Activated CD8-positive, alpha-beta memory T cell treated with anti-CD3 and anti-CD28 coated beads, Interleukin-2, amount 10 ng/mL, durations not matched to agents 7 days and 5 days (primary cell): ENCODE results near the gene OSBPL9. TPM values are rescaled to one million over a fixed set of nuclear protein-coding genes. Genes with fewer than 3 reads are reported as not detected.
"Not testable (repeated sequence)": the region's sequence is repeated elsewhere in the genome, so short reads cannot be mapped to it uniquely, and the experiment has no call there.

Experiments used
- ATAC-seq: fragments of 150-1000 bp; cut with Tn5 transposase; one replicate; pipeline ENCODE4 v1.10.0; 2021; ENCODE audit warnings: moderate library complexity
- CTCF ChIA-PET: fragments of 350-600 bp; sonication (Branson Sonifier 250); formaldehyde crosslinking; loops from one replicate; lab custom pipeline; 2021; ENCODE audit warnings: antibody characterized with exemption; lab: Charles Lee
- DNase-seq: peaks from one replicate; pipeline ENCODE4 v3.0.0-alpha.2; 2020
- H3K27ac Mint-ChIP-seq: one replicate; pipeline ENCODE4 v1.8.0; 2021; ENCODE audit warnings: mild to moderate bottlenecking, mixed read lengths
- H3K27me3 Mint-ChIP-seq: one replicate; pipeline ENCODE4 v1.8.0; 2021; ENCODE audit warnings: mixed read lengths
- H3K36me3 Mint-ChIP-seq: one replicate; pipeline ENCODE4 v1.8.0; 2021; ENCODE audit warnings: mild to moderate bottlenecking, mixed read lengths
- H3K4me1 Mint-ChIP-seq: one replicate; pipeline ENCODE4 v1.8.0; 2021; ENCODE audit warnings: mixed read lengths
- H3K4me3 Mint-ChIP-seq: one replicate; pipeline ENCODE4 v1.8.0; 2021; ENCODE audit warnings: mild to moderate bottlenecking, moderate library complexity, mixed read lengths
- H3K9me3 Mint-ChIP-seq: one replicate; pipeline ENCODE4 v1.8.0; 2022; ENCODE audit warnings: low read depth, mixed read lengths
- total RNA-seq, 2 experiments: library from RNA; stranded (reverse); gene quantifications; one replicate each; pipeline ENCODE4 v1.2.3, GENCODE V29; 2021

OSBPL9 gene
- total RNA-seq, 2 experiments from 2014 or later: 46.5 to 48.5 TPM

DNA sequence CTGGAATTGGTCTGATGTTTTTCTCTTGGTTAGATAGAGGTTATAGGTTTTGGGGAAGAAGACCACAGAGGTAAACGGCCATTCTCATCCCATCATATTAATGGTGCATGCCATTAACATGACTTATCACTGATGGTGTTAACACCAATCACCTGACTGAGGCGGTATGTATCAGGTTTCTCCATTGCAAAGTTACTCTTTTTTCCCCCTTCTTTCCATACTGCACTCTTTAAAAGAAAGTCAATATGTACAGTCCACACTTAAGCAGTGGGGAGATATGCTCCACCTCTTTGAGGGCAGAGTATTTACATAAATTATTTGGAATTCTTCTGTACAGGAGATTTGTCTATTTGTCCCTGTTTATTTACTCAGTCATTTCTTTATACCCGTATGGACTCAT, 35.7 kb upstream of the OSBPL9 start:
- CTCF ChIA-PET: no interaction called here
- no peak overlapping the region for H3K4me3 Mint-ChIP-seq

DNA sequence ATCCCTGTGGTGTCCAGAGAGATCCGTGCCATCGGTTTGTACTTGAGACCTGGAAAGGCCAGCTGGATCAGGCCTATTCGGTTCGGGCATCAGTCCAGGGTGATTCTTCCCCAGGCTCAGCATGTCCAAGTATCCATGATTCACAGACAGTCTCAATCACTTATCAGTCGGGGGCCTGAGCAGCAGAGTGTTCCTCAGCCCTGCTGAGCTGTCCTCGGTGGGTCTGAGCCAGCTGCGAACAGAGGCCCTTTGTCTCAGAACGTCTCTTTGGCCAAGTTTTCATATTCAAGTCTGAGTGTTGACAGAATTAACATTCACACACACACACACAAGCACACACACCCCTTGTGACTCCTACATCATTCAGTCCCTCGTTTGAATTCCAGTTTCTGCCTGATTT, 33.4 kb upstream of the OSBPL9 start:
- Mint-ChIP-seq H3K27me3 (no peaks in the 10 kb centered on the region), H3K27ac (no peak overlapping the region), H3K4me1 (peaks cover 6% of the 10 kb centered on the region), H3K36me3 (no peaks in the 10 kb centered on the region), H3K4me3 (no peak overlapping the region), H3K9me3 (no peaks in the 10 kb centered on the region)
- DNase-seq: no peak
- CTCF ChIA-PET: interaction anchor here (0.6 kb wide), 1 partner anchor 783 kb away, joined by 3 read pairs; no protein-coding TSS in a partner anchor
- no peak for ATAC-seq

More for the DNA sequence above, 35.7 kb upstream of the OSBPL9 start:
- Mint-ChIP-seq H3K27me3 (no peaks in the 10 kb centered on the region), H3K27ac (no peak overlapping the region), H3K9me3 (no peaks in the 10 kb centered on the region), H3K4me1 (peaks cover 27% of the 10 kb centered on the region), H3K36me3 (peaks cover 7% of the 10 kb centered on the region)
- DNase-seq: no peak
- no peak for ATAC-seq

DNA sequence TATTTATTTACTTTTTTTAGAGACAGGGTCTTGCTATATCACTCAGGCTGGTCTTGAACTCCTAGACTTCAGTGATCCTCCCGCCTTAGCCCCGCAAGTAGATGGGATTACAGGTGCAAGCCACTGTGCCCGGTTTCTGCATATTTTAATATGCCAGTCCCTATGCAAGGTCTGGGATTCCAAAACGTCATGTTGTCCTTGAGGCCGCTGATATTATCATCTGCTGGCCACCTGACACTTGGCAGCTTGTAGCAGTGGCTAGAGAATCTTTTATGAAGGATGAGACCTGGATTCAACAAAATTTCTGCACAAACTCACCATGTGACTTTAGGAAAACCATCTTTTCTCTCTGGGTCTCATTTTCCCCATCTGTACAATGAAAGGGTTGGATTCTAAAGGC, 32.9 kb upstream of the OSBPL9 start:
- no peaks in the 10 kb centered on the region for H3K9me3 Mint-ChIP-seq
- ATAC-seq (no peak), DNase-seq (no peak)
- no peaks in the 10 kb centered on the region for H3K27me3 Mint-ChIP-seq
- no peak overlapping the region for H3K4me3 Mint-ChIP-seq
- CTCF ChIA-PET: interaction anchor here (0.6 kb wide), 1 partner anchor 277 kb away, joined by 3 read pairs; no protein-coding TSS in a partner anchor
- no peaks in the 10 kb centered on the region for H3K36me3 Mint-ChIP-seq
- H3K27ac Mint-ChIP-seq: no peak overlapping the region
- H3K4me1 Mint-ChIP-seq: peaks cover 1% of the 10 kb centered on the region

DNA sequence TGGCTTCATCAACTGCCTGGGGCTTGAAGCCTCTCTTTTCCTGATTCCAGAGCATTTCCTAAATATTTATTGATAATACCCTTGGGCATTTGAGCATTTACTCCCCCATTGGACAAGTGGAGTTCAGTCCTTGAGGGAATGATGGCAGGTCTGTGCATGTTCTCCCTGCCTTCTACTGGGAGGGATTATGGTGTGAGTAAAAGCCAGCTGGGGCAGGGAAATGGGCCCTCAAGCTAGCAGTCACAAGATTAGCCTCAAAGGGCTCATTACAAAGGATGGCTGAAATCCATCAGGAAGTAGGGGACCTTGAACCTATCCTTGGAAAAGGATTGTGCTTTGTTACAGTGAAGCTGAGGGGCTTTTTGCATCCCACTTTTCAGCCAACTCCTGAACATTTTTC, 24.2 kb upstream of the OSBPL9 start:
- H3K9me3 Mint-ChIP-seq: no peaks in the 10 kb centered on the region
- ATAC-seq: no peak
- CTCF ChIA-PET: no interaction called here
- H3K36me3 Mint-ChIP-seq: no peaks in the 10 kb centered on the region
- H3K27ac Mint-ChIP-seq: no peak overlapping the region
- H3K27me3 Mint-ChIP-seq: peaks cover 4% of the 10 kb centered on the region
- H3K4me1 Mint-ChIP-seq: no peaks in the 10 kb centered on the region
- H3K4me3 Mint-ChIP-seq: no peak overlapping the region
- no peak for DNase-seq

DNA sequence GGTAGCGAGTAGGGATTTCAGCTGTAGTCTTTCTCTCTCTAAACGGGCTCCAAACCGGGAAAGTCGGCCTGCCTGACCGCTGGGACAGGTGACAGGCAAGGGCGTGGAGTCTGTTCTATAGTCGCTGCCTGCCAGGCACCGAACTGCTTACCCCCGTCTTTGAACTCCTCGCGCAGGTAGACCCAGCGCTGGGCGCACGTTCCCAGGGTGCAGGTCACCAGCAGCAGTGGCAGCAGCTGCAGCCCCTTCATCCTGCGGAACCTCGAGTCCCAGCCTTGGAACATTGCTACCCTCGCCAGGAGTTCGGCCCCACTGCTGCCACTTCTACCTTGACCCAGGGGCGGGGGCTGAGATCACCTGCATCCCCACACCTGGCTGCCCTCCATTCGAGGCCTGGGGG, 22.2 kb upstream of the OSBPL9 start:
- Mint-ChIP-seq H3K4me1 (no peaks in the 10 kb centered on the region), H3K4me3 (no peak overlapping the region), H3K9me3 (no peaks in the 10 kb centered on the region), H3K27me3 (peaks cover 4% of the 10 kb centered on the region), H3K27ac (no peak overlapping the region), H3K36me3 (no peaks in the 10 kb centered on the region)
- ATAC-seq (no peak), DNase-seq (no peak)
- CTCF ChIA-PET: interaction anchor here (1.6 kb wide), 1 partner anchor 18 kb away, joined by 4 read pairs; no protein-coding TSS in a partner anchor

DNA sequence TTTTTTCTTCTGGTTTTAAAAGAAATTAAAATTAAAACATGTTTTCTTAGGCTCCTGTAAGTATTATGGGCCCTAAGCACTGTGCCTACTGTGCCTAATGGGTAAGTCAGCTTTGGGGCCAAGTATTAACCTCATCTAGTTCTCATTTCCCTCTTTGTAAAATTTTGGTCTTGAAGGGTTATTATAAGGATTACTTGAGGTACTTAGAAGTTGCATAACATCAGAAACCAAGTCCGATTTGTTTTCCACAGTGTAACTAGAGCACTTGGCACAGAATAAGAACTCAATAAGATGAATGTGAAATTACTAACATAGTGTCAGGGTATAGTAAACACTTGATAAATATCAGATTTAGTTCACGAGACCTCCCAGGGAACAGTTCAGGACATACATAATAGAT, 16.4 kb upstream of the OSBPL9 start:
- no peaks in the 10 kb centered on the region for H3K36me3 Mint-ChIP-seq
- H3K9me3 Mint-ChIP-seq: no peaks in the 10 kb centered on the region
- peaks cover 4% of the 10 kb centered on the region for H3K27me3 Mint-ChIP-seq
- ATAC-seq (no peak), DNase-seq (no peak)
- no peak overlapping the region for H3K4me3 Mint-ChIP-seq
- H3K4me1 Mint-ChIP-seq: no peaks in the 10 kb centered on the region
- CTCF ChIA-PET: no interaction called here
- no peak overlapping the region for H3K27ac Mint-ChIP-seq

DNA sequence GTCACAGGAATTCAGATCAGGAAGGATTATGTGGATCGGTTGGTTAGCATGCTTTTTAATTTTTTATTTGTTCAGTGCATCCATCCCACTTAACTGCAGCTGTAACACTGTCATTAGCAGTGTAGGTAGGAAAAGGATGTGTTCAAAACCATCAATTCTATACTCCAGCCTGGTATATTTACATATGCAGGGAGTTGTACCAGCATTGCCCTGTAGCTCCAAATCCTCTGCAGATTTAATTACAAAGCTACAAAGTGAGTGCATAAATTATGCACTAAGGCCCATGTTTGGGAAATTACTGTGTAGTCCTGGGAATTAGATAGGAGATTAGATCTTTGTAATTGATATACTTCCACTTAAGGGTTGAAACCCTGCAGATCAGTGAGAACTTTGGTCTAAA, 15.9 kb upstream of the OSBPL9 start:
- peaks cover 4% of the 10 kb centered on the region for H3K27me3 Mint-ChIP-seq
- no peaks in the 10 kb centered on the region for H3K36me3 Mint-ChIP-seq
- no peak overlapping the region for H3K27ac Mint-ChIP-seq
- no peaks in the 10 kb centered on the region for H3K4me1 Mint-ChIP-seq
- DNase-seq (no peak), ATAC-seq (no peak)
- CTCF ChIA-PET: no interaction called here
- no peak overlapping the region for H3K4me3 Mint-ChIP-seq
- H3K9me3 Mint-ChIP-seq: no peaks in the 10 kb centered on the region

DNA sequence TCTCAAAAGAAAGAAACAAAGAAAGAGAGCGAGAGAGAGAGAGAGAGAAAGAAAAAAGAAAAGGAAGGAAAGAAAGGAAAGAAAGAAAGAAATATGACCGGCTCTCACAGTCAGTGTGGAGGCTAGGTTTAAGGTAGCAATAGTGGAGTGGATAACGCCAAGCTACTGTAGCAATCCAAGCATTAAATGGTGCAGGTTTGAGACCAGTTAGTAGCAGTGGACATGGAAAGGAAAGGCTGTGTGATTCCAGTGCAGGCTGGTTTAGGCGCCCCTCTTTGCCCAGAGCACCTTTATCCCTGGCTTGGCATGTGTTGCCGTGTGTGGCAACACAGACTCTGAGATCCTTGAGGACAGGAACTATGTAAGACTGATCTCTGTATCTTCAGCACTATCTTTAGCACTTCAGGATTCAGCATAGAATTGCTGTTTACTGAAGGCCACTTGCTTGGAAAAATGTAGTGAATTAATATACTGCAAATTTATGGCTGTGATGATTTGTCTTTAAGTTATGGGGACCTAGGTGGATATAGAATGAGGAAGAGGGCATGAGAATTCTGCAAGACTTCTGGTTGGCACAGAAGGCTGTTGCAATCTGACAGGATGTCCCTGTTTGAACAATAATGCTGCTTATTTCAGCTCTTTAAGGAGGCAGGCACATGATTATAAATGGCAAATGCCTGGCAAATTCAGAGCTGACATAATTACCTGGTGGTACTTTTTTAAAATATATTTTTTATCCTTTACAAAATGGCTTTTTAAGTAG, 10.8 kb upstream of the OSBPL9 start:
- Mint-ChIP-seq H3K4me3 (no peak overlapping the region), H3K27me3 (peaks cover 20% of the 10 kb centered on the region), H3K9me3 (no peaks in the 10 kb centered on the region), H3K27ac (no peak overlapping the region), H3K36me3 (no peaks in the 10 kb centered on the region), H3K4me1 (no peaks in the 10 kb centered on the region)
- no peak for ATAC-seq
- CTCF ChIA-PET: interaction anchor here (1.1 kb wide), 1 partner anchor 670 kb away, joined by 4 read pairs; no protein-coding TSS in a partner anchor
- no peak for DNase-seq

DNA sequence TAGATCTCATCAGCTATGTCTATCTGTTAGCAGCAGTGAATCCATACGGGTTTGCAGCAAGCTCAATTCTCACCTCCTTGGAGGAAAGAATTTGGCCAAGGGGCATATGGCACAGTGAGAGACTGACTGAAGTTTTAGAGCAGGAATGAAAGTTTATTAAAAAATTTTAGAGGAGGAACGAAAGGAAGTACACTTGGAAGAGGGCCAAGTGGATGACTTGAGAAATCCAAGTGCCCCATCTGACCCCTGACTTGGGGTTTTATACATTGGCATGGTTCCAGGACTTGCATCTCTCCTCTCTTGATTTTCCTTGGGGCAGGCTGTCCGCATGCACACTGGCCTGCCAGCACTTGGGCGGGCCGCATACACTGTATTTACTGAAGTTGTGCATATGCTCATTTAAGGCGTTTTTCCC, 9.2 kb upstream of the OSBPL9 start:
- no peak overlapping the region for H3K4me3 Mint-ChIP-seq
- peaks cover 28% of the 10 kb centered on the region for H3K27me3 Mint-ChIP-seq
- no peaks in the 10 kb centered on the region for H3K9me3 Mint-ChIP-seq
- DNase-seq: no peak
- CTCF ChIA-PET: interaction anchor here (0.7 to 1.1 kb wide), 2 partner anchors 179 to 669 kb away, joined by 3 to 4 read pairs; no protein-coding TSS in a partner anchor
- no peak for ATAC-seq
- H3K36me3 Mint-ChIP-seq: no peaks in the 10 kb centered on the region
- H3K4me1 Mint-ChIP-seq: no peaks in the 10 kb centered on the region
- no peak overlapping the region for H3K27ac Mint-ChIP-seq

DNA sequence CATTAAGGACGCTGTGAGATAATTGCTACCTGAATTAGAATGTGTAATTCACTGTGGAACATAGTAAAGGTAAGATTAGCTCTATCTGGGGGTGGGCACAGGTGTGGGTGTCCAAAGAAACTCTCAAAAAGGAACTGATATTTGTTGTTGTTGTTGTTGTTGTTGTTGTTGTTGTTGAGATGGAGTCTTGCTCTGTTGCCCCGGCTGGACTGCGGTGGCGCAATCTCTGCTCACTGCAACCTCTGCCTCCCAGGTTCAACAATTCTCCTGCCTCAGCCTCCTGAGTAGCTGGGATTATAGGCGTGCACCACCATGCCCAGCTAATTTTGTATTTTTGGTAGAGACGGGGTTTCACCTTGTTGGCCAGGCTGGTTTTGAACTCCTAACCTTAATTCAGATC, 6.8 kb upstream of the OSBPL9 start:
- H3K36me3 Mint-ChIP-seq, ATAC-seq, H3K27ac Mint-ChIP-seq, H3K9me3 Mint-ChIP-seq, CTCF ChIA-PET, H3K4me3 Mint-ChIP-seq, H3K4me1 Mint-ChIP-seq, DNase-seq: not testable (repeated sequence)
- peaks cover 23% of the 10 kb centered on the region for H3K27me3 Mint-ChIP-seq

DNA sequence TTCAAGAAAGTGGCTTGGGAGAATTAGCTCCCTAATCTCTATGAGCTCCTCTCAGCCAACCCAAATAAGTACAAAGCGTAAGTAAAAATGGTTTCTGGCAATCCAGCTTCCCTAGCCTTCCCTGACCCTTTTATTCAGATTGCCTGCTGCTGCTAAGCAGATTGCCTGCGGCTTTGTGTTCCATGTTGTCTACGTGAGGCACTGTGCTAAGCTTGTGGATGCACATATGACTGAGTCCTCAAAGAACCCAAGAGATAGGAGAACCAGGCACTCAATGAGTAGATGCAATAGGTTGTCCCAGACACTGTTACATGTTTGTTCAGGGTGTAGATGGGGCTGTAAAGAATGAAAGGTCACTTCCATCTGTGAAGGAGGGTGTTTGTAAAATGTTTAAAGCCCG, 6.3 kb upstream of the OSBPL9 start:
- H3K27ac Mint-ChIP-seq: no peak overlapping the region
- H3K9me3 Mint-ChIP-seq: no peaks in the 10 kb centered on the region
- DNase-seq: no peak
- no peaks in the 10 kb centered on the region for H3K4me1 Mint-ChIP-seq
- H3K27me3 Mint-ChIP-seq: peaks cover 23% of the 10 kb centered on the region
- CTCF ChIA-PET: no interaction called here
- H3K4me3 Mint-ChIP-seq: no peak overlapping the region
- no peaks in the 10 kb centered on the region for H3K36me3 Mint-ChIP-seq
- no peak for ATAC-seq

DNA sequence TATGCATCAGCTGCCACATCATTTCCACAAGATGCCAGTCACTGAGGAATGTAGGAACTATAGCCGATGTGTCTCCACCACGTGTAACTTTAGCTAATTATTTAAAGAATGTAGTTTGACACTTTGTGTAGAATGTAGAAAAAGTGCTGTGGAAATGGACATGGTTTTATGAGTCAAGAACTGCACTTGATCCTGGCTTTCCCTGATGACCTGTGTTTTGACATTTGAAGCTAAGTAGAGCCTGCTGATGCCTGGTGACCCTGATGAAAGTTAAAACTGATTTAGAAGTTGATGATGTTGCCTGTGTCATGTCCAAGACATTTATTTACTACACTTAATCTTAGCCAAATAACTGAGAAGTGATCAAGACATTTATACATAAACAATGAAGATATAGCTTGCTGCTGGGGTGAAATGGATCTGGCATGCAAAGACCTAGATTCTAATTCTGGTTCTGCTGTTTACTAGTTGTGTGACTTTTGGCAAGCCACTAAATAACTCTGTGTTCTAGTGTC, 4.4 kb upstream of the OSBPL9 start:
- Mint-ChIP-seq H3K36me3 (no peaks in the 10 kb centered on the region), H3K9me3 (no peaks in the 10 kb centered on the region), H3K27ac (no peak overlapping the region), H3K4me1 (peaks cover 8% of the 10 kb centered on the region), H3K4me3 (no peak overlapping the region), H3K27me3 (peaks cover 19% of the 10 kb centered on the region)
- CTCF ChIA-PET: interaction anchor here (1.4 kb wide), 1 partner anchor 17 kb away, joined by 4 read pairs; no protein-coding TSS in a partner anchor
- no peak for DNase-seq
- no peak for ATAC-seq

DNA sequence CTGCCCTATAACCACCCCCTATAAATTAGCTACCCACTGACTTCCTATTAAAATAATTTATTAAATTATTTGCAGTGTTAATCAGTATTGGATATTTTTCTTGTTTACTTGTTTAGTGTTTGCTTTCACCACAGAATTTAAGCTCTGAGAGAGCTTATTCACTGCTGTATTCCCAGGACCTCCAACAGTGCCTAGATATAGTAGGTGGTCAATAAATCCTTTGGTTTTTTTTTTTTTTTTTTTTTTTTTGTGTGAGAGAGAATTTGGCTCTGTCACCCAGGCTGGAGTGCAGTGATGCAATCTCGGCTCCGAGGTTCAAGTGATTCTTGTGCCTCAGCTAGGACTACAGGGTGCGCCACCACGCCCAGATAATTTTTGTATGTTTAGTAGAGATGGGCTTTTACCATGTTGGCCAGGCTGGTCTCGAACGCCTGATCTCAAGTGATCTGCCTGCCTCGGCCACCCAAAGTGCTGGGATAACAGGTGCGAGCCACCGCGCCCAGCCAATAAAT, 1.1 kb upstream of the OSBPL9 start:
- no peak overlapping the region for H3K4me3 Mint-ChIP-seq
- H3K9me3 Mint-ChIP-seq: no peaks in the 10 kb centered on the region
- DNase-seq (no peak), ATAC-seq (no peak)
- no peaks in the 10 kb centered on the region for H3K36me3 Mint-ChIP-seq
- H3K4me1 Mint-ChIP-seq: peaks cover 20% of the 10 kb centered on the region
- no peak overlapping the region for H3K27ac Mint-ChIP-seq
- H3K27me3 Mint-ChIP-seq: peaks cover 10% of the 10 kb centered on the region
- CTCF ChIA-PET: interaction anchor here (0.7 to 1.1 kb wide), 3 partner anchors 22 to 380 kb away, joined by 3 read pairs; no protein-coding TSS in a partner anchor

DNA sequence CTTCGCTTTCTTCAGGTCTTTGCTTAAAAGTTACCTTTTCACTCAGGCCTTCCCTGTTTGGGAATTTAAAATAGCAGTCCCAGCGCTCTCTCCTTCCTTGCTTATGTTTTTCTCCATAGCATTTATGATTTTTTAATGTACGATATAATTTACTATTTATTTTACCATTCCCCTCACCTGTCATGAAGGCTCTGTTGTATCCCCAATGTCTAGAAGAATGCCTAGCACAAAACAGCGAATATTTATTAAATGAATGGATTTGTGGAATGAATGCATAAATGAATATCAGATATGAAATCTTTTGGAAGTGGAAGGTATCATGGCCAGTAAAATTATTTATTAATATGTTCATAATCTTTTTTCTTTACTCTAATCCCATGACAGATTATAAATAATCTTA, 402 bp upstream of the OSBPL9 start:
- H3K4me3 Mint-ChIP-seq: no peak overlapping the region
- H3K36me3 Mint-ChIP-seq: no peaks in the 10 kb centered on the region
- H3K4me1 Mint-ChIP-seq: peaks cover 20% of the 10 kb centered on the region
- H3K27ac Mint-ChIP-seq: no peak overlapping the region
- ATAC-seq (no peak), DNase-seq (no peak)
- peaks cover 4% of the 10 kb centered on the region for H3K27me3 Mint-ChIP-seq
- no peaks in the 10 kb centered on the region for H3K9me3 Mint-ChIP-seq
- CTCF ChIA-PET: interaction anchor here (0.7 kb wide), 1 partner anchor 21 kb away, joined by 3 read pairs; no protein-coding TSS in a partner anchor
